Activated CD8-positive, alpha-beta T cell treated with anti-CD3 and anti-CD28 coated beads, Interleukin-2, amount 10 ng/mL, durations not matched to agents 7 days and 5 days (primary cell): ENCODE measurements around the gene FZD10. TPM values are rescaled to one million over a fixed set of nuclear protein-coding genes. Genes with fewer than 3 reads are reported as not detected.

Source experiments
- ATAC-seq: fragments of 150-1000 bp; cut with Tn5 transposase; one replicate; pipeline ENCODE4 v1.10.0; 2021; ENCODE audit warnings: moderate library complexity
- CTCF ChIA-PET: fragments of 350-600 bp; sonication (Branson Sonifier 250); formaldehyde crosslinking; loops from one replicate; lab custom pipeline; 2021; ENCODE audit warnings: antibody characterized with exemption; lab: Charles Lee
- POLR2A ChIA-PET: fragments of 350-600 bp; sonication (Branson Sonifier 250); formaldehyde crosslinking; loops from one replicate; lab custom pipeline; 2021; ENCODE audit warnings: antibody characterized with exemption; lab: Charles Lee
- DNase-seq: peaks from one replicate; pipeline ENCODE4 v3.0.0-alpha.2; 2020
- H3K27ac Mint-ChIP-seq: one replicate; pipeline ENCODE4 v1.8.0; 2021; ENCODE audit warnings: mild to moderate bottlenecking, mixed read lengths
- H3K27me3 Mint-ChIP-seq: one replicate; pipeline ENCODE4 v1.8.0; 2021; ENCODE audit warnings: low read depth, mixed read lengths
- H3K36me3 Mint-ChIP-seq: one replicate; pipeline ENCODE4 v1.8.0; 2021; ENCODE audit warnings: low read depth, mixed read lengths
- H3K4me1 Mint-ChIP-seq: one replicate; pipeline ENCODE4 v1.8.0; 2021; ENCODE audit warnings: low read depth, mixed read lengths
- H3K4me3 Mint-ChIP-seq: one replicate; pipeline ENCODE4 v1.8.0; 2021; ENCODE audit warnings: mild to moderate bottlenecking, mixed read lengths
- H3K9me3 Mint-ChIP-seq: one replicate; pipeline ENCODE4 v1.8.0; 2022; ENCODE audit warnings: mixed read lengths; ENCODE audit not compliant: insufficient read depth
- total RNA-seq, 2 experiments: library from RNA; stranded (reverse); gene quantifications; one replicate each; pipeline ENCODE4 v1.2.3, GENCODE V29; 2021

Gene FZD10
- total RNA-seq, 2 experiments from 2014 or later = not detected

DNA sequence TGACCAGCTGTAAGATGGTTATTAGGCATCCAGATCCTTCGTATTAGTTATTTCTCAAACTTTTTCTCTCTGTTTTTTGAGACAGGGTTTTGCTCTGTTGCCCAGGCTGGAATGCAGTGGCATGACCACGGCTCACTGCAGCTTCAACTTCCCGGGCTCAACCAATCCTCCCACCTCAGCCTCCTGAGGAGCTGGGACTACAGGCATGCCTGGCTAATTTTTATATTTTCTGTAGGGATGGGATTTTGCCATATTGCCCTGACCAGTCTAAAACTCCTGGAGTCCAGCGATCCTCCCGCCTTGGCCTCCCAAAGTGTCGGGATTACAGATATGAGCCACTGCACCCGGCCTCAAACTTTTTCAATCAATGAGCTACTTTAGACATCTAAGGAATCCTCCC lies 33.1 kb downstream of the FZD10 start:
- no peaks in the 10 kb centered on the region for H3K27me3 Mint-ChIP-seq
- no peak overlapping the region for H3K4me3 Mint-ChIP-seq
- ChIA-PET CTCF (no interaction called here), POLR2A (no interaction called here)
- DNase-seq = no peak
- no peak for ATAC-seq
- no peaks in the 10 kb centered on the region for H3K36me3 Mint-ChIP-seq
- H3K9me3 Mint-ChIP-seq = no peaks in the 10 kb centered on the region
- H3K27ac Mint-ChIP-seq = no peak overlapping the region
- H3K4me1 Mint-ChIP-seq = no peaks in the 10 kb centered on the region

DNA sequence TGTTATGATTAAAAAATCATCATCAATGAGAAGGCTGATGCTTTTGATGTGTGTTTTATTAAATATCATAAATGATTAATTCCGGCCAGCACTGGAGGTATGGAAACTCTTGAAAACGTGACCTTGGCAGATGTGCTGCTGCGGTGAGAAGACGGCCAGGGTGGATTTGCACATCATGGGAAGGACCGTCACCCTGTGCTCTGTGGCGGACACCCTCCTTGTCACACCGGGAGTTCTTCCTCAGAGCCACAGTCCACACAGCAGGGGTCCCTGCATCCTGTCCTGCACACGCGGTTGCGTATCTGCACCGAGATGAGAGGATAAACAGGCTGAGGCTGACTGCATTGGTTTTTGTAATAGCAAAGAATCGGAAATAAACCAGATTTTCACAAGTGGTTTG lies 33.5 kb downstream of the FZD10 start:
- ATAC-seq (no peak), DNase-seq (no peak)
- Mint-ChIP-seq H3K9me3 (no peaks in the 10 kb centered on the region), H3K4me3 (no peak overlapping the region), H3K4me1 (no peaks in the 10 kb centered on the region), H3K27ac (no peak overlapping the region), H3K36me3 (no peaks in the 10 kb centered on the region), H3K27me3 (no peaks in the 10 kb centered on the region)
- CTCF ChIA-PET = no interaction called here
- POLR2A ChIA-PET = no interaction called here

DNA sequence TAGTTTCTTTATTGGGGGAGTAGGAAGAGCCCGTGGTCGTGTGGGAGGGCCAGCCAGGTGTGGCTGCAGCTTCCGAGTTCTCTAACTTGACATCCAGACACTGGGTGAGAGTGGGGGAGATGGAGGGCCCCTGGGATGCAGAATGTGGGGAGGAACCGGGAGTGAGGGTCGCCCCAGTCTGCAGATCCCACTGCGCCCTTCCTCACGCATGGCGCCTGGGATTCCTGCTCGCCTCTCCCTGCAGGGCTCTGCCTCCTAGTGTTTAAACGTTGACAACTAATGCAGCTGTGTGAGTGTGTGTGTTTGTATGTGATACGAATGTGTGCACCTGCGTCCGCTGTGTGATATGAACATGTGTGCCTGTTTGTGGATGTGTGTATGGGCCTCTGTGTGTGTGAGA lies 34.6 kb downstream of the FZD10 start:
- DNase-seq = no peak

DNA sequence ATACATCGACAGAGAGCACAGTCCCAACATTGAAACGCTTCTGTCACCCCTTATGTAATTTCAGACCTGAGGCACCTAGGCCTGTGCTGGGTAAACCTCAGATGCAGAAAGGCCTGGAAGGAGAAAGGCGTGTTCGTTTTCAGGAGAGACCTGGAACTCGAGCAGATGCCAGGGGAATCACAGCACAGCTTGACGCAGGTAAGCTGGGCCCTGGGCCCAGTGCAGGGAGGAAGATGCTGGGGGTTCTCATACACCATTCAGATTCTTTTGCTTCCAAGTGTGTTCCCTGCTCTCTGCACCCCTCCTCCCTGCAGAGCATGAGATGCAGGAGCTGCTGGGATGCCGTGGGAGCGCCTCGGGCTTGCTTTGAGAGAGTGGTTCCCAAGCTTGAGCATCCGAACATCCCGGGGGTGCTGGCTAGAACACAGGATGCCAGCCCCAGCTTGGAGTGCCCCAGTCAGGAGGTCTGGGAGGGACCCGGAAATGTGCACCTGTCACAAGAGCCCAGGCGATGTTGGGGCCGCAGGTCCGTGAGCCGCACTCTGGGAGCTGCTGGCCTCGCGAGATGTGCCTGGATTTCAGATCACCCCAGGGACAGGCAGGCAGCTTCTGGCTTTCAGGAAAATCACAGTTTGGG lies 35.9 kb downstream of the FZD10 start:
- H3K9me3 Mint-ChIP-seq = no peaks in the 10 kb centered on the region
- no peaks in the 10 kb centered on the region for H3K4me1 Mint-ChIP-seq
- CTCF ChIA-PET = no interaction called here
- POLR2A ChIA-PET = no interaction called here
- no peak for ATAC-seq
- no peaks in the 10 kb centered on the region for H3K36me3 Mint-ChIP-seq
- no peak overlapping the region for H3K4me3 Mint-ChIP-seq
- no peak for DNase-seq
- no peaks in the 10 kb centered on the region for H3K27me3 Mint-ChIP-seq
- no peak overlapping the region for H3K27ac Mint-ChIP-seq

More for the DNA sequence above, 34.6 kb downstream of the FZD10 start:
- ATAC-seq = no peak
- Mint-ChIP-seq H3K36me3 (no peaks in the 10 kb centered on the region), H3K4me1 (no peaks in the 10 kb centered on the region), H3K27ac (no peak overlapping the region), H3K4me3 (no peak overlapping the region), H3K27me3 (no peaks in the 10 kb centered on the region), H3K9me3 (no peaks in the 10 kb centered on the region)
- ChIA-PET CTCF (no interaction called here), POLR2A (no interaction called here)

DNA sequence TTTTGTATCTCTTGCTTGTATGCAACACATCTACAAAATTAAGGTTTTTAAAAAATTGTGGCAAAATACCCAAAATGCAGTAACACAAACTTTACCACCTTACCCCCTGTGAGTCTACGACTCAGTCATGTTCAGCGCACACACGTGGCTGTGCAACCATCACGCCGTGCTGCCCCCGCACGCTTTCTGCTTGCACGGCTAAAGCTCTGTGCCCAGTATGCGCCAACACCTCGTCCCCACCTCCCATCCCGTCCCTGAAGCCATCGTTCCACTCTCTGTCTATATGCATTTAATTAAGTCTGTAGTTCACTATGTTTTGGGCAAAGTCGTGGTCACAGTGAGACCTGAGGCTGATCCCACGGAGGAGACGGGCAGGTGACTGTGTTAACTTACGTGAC lies 36.4 kb downstream of the FZD10 start:
- Mint-ChIP-seq H3K9me3 (no peaks in the 10 kb centered on the region), H3K4me1 (no peaks in the 10 kb centered on the region), H3K36me3 (no peaks in the 10 kb centered on the region), H3K4me3 (no peak overlapping the region), H3K27me3 (no peaks in the 10 kb centered on the region), H3K27ac (no peak overlapping the region)
- POLR2A ChIA-PET = no interaction called here
- CTCF ChIA-PET = no interaction called here
- ATAC-seq (no peak), DNase-seq (no peak)

DNA sequence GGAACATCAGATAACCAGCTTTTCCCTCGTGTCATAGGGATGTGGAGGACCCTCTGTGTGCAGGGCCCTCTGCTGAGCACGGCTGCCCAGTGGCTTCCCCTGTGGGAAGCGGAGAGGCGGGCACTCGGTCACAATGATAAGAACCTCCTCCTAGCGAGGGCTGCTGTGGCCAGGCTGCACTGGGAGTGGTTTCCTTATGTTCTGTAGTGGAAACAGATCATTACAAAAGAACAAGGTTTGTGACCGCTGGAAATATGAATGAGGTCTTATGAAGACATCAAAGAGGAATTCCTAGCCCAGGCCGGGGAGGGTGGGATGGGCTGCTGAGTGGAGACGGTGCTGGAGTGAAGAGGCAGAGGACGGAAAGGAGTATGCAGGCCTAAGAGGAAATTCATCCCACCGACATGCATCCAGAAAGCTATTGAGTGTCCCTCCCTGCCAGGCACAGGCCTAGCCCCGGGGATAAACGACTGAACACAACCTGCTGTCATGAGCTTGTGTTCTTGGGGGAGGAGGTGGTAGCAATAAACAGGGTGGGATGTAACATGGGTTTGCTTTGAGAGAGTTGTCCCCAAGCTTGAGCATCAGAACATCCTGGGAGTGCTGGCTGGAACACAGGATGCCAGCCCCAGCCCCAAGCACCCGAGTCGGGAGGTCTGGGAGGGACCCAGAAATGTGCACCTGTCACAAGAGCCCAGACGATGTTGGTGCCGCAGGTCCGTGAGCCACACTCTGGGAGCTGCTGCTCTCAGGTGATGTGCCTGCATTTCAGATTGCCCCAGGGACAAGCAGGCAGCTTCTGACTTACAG lies 37.5 kb downstream of the FZD10 start:
- H3K27me3 Mint-ChIP-seq = no peaks in the 10 kb centered on the region
- DNase-seq = no peak
- CTCF ChIA-PET = no interaction called here
- H3K4me1 Mint-ChIP-seq = no peaks in the 10 kb centered on the region
- H3K27ac Mint-ChIP-seq = no peak overlapping the region
- ATAC-seq = no peak
- H3K36me3 Mint-ChIP-seq = no peaks in the 10 kb centered on the region
- H3K4me3 Mint-ChIP-seq = no peak overlapping the region
- POLR2A ChIA-PET = no interaction called here
- no peaks in the 10 kb centered on the region for H3K9me3 Mint-ChIP-seq

DNA sequence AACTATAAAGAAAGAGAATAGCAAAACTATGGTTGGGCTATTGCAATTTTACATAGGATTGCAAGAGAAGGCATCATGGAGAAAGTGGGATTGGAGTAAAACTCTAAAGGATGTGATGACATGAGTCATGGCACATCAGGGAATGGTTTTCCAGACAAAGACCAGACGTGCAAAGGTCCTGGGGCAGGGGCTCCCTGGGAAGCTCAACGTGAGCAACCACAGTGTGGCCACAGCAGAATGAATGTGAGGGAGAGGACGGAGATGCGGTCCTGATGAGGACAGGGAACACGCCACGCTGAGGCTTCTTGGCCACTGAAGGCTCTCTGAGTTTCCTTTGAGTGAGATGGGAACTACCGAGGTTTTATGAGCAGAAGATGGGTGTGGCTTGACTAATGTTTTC lies 38.2 kb downstream of the FZD10 start:
- ATAC-seq (no peak), DNase-seq (no peak)
- Mint-ChIP-seq H3K9me3 (no peaks in the 10 kb centered on the region), H3K27ac (no peak overlapping the region), H3K36me3 (no peaks in the 10 kb centered on the region), H3K4me3 (no peak overlapping the region), H3K27me3 (no peaks in the 10 kb centered on the region), H3K4me1 (no peaks in the 10 kb centered on the region)
- CTCF ChIA-PET = no interaction called here
- POLR2A ChIA-PET = no interaction called here

DNA sequence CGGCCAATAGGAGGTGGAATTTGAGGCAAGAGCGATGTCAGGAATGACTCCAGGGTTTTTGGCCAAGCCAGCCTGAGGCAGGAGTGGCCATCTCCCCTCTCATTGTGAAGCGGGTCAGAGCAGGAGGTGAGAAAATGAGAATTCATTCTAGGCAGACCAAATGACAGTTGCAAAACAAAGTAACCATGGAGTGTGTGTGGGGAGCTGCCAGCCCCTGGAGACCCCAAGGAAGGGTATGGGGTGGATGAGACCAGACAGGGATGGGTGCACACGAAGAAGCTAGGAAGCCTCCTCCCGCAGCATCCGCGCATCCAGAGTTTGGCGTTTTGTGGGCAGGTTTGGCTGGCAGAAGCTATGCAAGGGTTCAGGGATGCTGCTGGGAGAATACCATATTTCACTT lies 38.8 kb downstream of the FZD10 start:
- ATAC-seq = no peak
- H3K4me1 Mint-ChIP-seq = no peaks in the 10 kb centered on the region
- DNase-seq = no peak
- H3K9me3 Mint-ChIP-seq = no peaks in the 10 kb centered on the region
- ChIA-PET POLR2A (no interaction called here), CTCF (no interaction called here)
- H3K27ac Mint-ChIP-seq = no peak overlapping the region
- H3K36me3 Mint-ChIP-seq = no peaks in the 10 kb centered on the region
- no peak overlapping the region for H3K4me3 Mint-ChIP-seq
- H3K27me3 Mint-ChIP-seq = no peaks in the 10 kb centered on the region

DNA sequence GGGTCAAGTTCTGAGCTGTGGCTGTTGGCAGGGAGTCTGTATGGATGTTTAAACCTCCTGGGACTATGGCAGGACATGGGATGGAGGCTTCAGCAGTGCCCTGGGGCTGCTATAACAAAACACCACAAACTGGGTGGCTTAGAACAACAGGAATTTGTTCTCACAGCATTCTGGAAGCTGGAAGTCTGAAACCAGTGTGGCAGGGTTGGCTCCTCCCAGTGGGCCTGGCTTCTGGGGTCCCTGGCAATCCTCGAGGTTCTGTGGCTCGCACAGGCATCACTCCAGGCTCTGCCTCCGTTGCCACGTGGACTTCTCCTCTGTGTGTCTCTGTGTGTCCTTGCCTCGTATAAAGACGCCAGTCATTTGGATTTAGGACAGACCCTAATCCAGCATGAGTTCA lies 39.9 kb downstream of the FZD10 start:
- Mint-ChIP-seq H3K4me1 (no peaks in the 10 kb centered on the region), H3K36me3 (no peaks in the 10 kb centered on the region), H3K27me3 (no peaks in the 10 kb centered on the region), H3K9me3 (no peaks in the 10 kb centered on the region), H3K4me3 (no peak overlapping the region), H3K27ac (no peak overlapping the region)
- no peak for ATAC-seq
- DNase-seq = no peak
- ChIA-PET POLR2A (no interaction called here), CTCF (no interaction called here)

DNA sequence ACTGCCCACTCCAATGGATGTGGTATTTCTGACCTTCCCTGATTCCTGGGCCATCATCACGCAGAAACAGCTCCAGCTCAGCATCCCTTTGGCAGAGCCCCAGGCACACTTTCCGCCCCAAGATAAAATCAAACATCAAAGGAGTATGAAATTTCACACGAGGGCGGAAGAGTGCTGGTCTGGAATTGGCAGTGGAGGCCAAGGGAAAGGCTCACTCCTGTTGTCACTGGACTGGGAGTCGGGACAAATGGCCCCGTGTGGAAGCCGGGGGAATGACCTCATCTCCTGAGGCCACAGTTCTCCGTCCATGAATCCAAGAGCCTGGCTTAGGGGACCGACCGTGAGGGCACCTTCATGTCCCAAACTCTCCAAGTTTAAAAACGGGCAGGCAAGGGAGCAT lies 40.9 kb downstream of the FZD10 start:
- Mint-ChIP-seq H3K36me3 (no peaks in the 10 kb centered on the region), H3K4me1 (no peaks in the 10 kb centered on the region), H3K27ac (no peak overlapping the region), H3K4me3 (no peak overlapping the region), H3K9me3 (peaks cover 3% of the 10 kb centered on the region), H3K27me3 (no peaks in the 10 kb centered on the region)
- ChIA-PET POLR2A (no interaction called here), CTCF (no interaction called here)
- ATAC-seq (no peak), DNase-seq (no peak)

DNA sequence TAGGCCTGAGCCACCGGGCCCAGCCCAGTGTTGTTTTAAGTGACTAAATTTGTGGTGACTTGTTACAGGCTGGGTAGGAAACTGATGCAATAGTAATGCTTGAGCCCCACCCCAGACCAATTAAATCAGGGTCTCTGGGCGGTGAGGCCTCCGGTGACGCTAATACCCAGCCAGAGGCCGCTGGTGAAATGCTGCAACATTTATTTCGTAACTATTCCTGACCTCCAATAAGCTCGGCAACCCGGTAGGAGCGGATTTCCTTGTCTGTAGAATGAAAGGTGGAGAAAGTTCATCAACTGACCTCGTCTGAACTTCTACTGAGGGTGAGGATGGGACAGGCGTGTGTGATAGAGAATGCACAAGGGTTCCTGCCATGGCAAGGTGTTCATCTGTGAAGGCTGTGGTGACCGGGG lies 42.3 kb downstream of the FZD10 start:
- DNase-seq (no peak), ATAC-seq (no peak)
- Mint-ChIP-seq H3K4me3 (no peak overlapping the region), H3K27ac (no peak overlapping the region), H3K9me3 (peaks cover 6% of the 10 kb centered on the region), H3K27me3 (no peaks in the 10 kb centered on the region), H3K36me3 (no peaks in the 10 kb centered on the region), H3K4me1 (no peaks in the 10 kb centered on the region)
- ChIA-PET POLR2A (no interaction called here), CTCF (no interaction called here)

DNA sequence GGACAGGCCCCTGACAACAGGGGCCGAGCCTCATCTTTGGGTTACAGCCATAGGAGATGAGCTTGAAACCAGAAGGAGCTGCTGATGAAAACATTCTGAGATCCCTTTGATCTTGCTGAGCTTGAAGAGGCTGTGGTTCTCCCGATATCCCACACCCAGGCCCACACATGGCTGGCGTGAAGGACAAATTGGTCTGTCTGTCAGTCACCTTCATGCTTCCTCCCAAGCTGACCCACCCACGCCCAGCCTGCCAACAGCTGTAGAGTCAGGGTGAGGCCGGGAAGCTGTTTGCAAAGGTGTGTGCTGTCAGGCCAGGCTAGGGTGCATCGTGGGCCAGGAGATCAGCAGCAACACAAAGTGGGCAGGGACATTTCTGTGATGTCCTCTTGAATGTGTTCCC lies 43.2 kb downstream of the FZD10 start:
- ATAC-seq (no peak), DNase-seq (no peak)
- Mint-ChIP-seq H3K27me3 (no peaks in the 10 kb centered on the region), H3K4me3 (no peak overlapping the region), H3K36me3 (no peaks in the 10 kb centered on the region), H3K4me1 (no peaks in the 10 kb centered on the region), H3K27ac (no peak overlapping the region), H3K9me3 (peaks cover 6% of the 10 kb centered on the region)
- POLR2A ChIA-PET = no interaction called here
- CTCF ChIA-PET = no interaction called here
